HG03521 (cell line): ENCODE data around the gene ARL5A.
"Not testable (repeated sequence)": the region's sequence is repeated elsewhere in the genome, so short reads cannot be mapped to it uniquely, and the experiment has no call there.

Experiments used
- ATAC-seq: cut with Tn5 transposase; IDR thresholded peaks from one replicate; pipeline ENCODE4 v1.9.1; 2021; ENCODE audit warnings: mild to moderate bottlenecking, moderate library complexity; ENCODE audit not compliant: unreplicated experiment

ARL5A gene, protein sequence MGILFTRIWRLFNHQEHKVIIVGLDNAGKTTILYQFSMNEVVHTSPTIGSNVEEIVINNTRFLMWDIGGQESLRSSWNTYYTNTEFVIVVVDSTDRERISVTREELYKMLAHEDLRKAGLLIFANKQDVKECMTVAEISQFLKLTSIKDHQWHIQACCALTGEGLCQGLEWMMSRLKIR

DNA sequence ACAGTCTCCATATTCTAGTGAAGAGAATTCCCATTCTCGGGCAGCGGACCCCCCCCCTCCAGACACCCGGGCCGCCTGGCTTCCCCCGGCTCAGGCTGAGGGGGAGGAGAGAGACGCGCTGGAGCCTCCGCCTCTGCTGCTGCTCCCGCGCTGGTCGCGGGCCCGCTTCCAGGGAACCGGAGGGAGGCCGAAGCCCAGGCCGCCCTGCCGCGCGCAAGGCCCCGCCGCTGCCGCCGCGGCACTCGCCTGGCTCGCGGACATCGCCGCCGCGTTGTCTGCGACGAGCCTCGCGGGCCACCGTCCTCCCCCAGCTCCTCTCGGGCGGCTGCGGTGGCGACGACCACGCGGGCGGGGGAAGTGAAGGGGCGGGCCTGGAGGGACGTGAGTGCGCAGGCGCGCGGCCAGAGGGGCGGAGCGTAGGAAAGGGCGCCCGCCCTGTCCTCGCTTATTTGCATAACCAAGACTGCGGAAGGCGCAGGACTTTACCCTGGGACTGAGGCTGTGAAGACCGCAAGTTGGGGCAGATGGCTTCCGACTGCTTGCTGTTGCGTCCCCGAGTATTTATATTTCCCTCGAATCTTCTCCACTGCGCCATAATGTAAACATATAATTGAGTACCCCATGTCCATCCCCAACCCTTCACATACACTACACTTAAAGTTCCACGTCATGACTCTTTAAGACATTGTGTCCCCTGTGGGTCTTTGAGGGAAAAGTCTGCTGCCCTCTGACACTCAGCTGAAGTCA, at the start of gene ARL5A:
ARL5A (minus strand) TSS at position 279 of the 747 bp plus-strand sequence; CDS start at position 34, 245 bp downstream.
- peak; percentile 93 for ATAC-seq

DNA sequence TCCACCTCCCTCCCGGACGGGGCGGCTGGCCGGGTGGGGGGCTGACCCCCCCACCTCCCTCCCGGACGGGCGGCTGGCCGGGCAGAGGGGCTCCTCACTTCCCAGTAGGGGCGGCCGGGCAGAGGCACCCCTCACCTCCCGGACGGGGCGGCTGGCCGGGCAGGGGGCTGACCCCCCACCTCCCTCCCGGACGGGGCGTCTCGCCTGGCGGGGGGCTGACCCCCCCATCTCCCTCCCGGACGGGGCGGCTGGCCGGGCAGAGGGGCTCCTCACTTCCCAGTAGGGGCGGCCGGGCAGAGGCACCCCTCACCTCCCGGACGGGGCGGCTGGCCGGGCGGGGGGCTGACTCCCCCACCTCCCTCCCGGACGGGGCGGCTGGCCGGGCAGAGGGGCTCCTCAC, 47.4 kb upstream of the ARL5A start:
- not testable (repeated sequence) for ATAC-seq

DNA sequence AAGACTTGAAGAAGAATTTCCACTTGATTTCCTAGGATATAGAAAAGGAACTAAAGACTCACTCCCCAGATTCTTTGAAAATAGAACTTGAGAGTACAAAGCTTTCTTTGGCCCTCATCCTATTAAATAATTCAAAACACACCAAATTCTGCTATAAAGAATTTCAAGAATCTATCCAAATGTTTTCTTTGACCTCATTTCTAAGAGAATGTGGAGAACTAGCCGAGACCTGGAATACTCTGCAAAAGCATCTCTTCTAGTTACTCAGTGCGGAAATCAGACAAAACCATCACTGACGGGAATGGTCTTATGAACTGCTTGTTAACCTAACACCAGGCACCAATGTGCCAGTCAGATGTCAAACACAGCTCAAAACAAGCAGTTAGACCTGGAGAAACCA, 44.2 kb upstream of the ARL5A start:
- no peak for ATAC-seq

DNA sequence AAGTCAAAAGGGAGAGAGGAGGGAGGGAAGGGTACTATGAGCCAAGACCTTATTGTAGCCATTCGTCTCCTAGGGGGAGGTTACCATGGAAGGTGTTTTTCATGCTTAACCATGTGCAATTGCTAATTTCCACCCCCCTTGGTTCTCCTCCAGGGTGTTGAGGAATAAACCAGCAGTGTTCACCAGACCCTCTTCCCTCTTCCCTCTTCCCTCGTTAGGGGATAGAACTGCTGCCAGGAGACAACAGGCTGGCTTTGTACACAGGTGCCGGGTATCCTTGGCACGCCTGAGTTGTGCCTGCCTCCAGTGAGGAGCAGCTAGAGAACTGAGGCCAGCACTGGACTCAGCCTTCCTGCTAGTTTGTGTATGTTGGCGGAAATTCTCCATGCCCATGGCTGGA, 41.1 kb upstream of the ARL5A start:
- no peak for ATAC-seq

DNA sequence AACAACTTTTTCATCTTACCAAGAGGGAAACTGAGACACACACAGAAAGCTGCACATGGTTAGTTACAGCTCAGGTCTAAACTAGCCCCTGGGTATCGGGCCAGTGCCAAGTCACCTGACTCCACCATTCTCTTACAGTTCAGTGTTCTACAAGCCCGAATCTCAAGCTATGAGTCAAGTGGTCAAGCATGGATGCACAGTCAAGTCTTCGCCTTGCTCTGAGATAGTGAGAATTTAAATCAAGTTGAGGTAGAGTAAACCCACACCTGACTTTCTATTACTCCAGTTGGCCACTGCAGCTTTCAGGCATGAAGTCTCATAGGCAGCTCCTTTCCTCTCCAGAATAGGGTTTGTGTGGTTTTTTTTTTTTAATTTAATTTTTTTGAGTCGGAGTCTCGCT, 34.5 kb upstream of the ARL5A start:
- ATAC-seq, result peak; percentile 97

DNA sequence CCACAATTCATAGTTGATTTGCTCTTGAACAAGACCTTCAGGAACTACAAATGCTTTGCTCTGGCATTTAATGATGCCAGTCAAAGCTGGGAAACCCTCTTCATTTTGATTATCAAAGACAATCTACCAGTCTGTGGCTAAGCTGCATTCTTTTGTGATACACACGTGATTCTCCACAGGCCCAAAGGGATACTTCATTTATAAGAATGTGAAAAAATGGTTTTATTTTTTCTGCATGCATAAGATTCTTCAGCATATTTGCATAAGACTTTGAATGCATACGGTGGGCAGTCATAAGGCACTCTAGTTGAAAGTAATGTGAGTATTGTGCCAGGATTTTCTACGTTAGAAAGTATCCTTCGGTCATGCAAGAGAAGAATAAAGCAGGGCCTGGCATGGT, 33.0 kb upstream of the ARL5A start:
- ATAC-seq, result no peak

DNA sequence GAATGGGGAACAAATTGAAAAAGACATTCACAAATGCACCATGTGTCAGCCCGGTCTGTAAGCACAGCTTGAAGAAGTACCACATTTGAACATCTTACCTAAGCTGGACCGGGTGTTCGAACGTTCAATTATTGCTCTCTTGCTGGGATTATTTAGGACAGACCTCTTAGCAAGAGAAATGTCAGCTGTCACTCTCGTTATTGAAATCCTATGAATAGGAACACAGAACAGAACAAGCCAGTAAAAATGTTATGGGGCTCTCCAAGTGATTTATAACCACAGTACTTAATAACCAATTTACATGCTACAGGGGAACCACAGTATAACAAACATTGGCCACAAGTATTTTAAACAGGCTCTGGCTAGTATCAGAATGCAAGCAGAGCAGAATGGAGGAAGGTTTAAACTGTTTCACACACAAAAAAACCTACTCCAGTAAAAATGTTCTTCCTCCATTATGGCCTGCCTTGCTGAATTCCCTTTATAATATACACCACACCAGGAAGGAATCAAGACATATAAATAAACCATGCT, 32.5 kb upstream of the ARL5A start:
- no peak for ATAC-seq

DNA sequence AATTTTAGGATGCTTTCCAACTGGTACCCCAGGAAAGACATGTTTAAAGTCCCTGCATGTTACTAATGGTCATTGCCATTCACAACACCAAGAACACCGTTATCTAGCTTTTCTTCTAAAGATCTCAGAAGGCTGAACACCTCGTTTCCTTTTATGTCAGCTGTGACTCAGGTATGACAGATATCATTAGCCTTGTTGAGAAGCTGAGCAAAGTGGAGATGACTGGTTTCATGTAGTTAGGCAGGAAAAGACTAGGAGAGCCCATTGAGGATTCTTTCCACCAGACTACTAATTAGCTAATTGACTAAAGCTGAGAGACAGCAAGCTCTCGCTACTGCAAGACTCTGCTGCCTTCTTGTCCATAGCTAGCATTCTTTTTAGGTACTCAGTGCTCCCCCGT, 32.0 kb upstream of the ARL5A start:
- no peak for ATAC-seq

DNA sequence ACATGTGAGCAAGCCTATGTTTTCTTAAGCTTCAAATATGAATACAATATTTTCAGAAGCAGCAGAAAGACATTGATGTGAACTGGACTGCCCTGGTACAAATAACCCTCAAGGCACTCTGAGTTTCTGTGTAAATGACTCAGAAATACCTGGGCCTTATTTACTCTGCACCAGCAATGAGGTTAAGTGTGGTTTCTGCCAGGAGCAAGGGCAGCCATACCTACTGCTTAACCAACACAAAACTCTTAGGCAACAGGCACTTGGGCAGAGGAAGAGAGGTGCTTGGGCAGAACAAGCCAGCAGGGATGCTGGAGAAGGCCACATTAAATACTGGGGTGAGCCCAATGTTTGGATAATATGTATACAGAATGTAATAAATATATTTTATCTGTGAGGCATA, 29.4 kb upstream of the ARL5A start:
- ATAC-seq, result no peak

DNA sequence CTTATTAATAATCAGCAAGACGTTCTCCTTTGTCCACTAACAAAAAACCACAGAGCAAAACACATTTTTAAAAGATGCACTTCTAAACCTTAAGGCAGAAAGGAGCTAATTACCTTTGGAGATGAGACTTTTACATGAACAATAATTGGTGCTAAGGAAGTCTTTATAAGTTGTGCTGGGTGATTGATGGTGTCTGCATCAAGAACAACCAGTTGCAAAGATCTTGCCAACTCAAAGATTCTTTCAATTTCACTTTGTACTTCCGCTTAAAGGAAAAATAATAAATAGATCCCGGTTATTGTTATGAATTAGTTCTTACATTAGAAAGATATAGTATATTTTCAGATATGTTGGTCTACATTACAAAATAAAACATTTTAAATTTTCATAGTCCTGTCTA, 26.9 kb upstream of the ARL5A start:
- ATAC-seq, result no peak

DNA sequence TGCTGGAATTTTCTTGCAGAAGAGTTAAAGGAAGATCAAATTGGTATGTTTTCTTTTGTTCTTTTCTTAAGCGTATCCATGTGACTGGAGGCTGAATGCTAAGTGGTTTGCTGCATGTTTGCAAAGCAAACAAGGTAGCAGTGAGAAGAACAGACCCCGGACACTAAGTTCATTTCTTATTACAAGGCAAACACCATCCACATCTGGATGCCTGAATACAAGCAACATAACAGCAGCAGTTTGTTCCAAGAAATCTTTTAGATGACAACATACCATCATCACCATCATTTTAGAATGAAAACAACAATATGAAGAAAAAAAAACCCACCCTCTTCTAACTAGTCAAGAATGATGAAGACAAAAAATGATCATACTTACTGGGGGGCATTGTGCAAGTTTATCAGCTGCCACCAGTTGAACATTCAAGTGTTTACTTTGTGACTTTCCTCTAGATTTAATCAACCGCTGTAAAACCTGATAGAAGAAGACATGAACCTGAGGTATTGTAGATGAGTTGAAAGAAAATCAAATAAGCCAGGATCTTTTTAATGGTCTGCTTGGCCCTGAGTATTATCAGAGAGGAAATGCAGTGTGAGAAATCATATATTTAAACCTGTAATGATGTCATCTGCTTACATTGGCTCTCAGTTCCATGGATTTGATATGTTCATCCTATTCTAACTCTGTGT, 25.0 kb upstream of the ARL5A start:
- ATAC-seq, result no peak

DNA sequence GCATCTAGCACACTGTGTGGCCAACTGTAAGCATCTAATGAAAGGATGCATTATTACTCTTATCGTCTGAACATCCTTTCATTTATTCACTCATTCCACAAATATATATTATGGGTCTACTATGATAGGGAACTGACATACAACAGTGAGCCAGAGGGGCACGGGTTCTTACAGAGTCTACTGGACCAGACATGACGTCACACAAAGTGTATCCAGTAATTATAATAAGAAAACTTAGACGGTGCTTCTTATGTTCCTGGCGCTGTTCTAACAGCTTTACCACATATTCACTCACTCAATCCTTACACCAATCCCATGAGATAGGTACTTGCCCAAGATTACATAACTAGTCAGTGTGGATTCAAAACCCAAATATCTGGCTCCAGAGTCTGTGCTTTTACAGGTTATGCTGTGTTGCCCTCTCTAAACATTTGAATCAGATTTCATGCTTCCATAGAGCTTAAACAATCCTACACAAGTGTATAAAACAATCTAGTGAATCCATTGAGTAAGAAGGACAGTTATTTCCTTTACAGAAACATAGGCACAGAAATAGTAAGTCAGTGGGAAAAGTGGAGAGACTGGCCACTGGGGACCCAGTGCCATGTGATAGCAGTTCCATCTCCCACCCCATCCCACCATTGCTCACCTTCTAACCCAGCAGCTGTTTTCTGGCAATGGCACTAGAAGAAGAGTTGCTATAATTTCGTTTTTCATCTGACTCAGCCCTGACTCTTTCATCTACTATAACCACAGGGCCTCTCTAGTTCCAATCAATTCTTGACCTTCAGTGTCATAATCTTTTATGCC, 24.2 kb upstream of the ARL5A start:
- ATAC-seq, result no peak

DNA sequence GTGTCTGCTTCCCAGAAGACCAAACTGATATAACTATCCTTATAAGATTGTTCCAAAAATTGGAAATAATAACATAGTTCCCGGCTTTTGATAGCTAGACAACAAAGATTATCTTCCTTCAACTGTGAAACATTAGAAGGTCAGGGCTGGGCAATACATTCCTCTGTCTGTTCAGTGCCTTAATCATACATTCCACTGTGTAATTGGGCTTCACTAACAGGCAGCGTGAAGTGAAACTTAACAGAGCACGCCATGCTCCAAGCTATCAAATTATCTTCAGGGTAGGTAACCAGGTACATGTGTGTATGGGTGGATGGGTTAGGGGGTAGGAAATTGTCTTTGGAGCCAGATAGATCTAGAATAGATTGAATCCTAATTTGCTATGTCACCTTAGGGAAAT, 23.5 kb upstream of the ARL5A start:
- no peak for ATAC-seq

DNA sequence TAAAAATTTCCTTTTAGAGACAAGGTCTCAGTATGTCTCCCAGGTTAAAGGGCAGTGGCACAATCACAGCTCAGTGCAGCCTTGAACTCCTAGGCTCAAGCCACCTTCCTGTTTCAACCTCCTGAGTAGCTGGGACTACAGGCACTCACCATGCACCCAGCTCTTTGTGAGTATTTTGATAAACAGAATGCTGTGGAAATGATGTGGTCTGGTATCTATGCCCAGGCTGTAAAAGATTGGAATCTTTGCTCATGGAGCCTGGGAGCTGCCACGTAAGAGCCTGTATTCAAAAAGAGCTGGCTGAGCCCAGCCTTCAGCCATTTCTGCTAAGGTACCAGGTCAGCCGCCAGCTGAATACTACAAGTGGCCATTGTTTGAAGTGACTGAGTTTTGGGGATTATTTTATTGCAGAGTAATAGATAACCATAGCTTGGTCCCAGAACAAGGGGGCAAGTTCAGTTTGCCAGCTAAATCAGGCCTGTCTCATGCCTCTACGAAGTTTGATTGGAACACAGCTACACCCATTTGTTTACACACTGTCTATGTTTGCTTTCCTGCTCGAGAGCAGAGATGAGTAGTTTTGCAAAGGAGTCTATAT, 21.3 kb upstream of the ARL5A start:
- ATAC-seq, result no peak

DNA sequence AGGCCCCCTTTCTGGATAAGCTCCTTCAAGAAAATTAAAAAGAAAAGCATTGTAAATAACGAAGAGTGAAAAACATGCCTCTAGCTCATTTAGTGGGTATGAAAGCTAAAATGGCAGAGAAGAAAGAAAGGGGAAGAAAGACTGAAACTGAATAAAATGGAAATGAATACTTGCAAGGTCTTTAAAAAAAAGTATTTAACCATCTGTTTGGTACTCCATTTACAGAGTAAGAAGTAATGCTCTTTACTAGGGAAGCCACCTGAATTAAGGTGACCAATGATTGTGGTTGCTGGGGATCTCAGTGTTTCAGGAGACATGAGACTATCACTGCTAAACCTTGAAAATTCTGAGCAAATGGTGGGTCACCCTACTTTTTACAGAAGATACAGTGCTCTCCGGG, 17.7 kb upstream of the ARL5A start:
- peak; percentile 40 for ATAC-seq

DNA sequence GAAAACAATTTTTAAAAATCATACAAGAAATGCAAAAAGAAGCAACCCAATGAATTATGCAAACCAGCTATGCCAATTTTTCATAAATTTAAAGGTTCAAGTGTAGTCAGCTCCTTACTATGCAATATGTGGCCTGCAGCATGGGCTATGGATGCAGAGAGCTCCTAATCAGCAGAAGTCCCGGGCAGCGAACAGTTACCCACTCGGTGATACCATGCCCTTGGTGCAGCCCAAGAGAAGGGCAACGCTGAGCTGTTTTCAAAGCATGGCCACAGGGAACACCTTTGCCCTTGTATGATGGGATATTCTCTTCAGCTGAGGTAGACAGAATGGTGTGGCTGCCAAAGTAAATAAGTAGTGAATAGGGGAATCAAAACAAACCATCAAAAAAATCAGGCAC, 17.3 kb upstream of the ARL5A start:
- no peak for ATAC-seq

DNA sequence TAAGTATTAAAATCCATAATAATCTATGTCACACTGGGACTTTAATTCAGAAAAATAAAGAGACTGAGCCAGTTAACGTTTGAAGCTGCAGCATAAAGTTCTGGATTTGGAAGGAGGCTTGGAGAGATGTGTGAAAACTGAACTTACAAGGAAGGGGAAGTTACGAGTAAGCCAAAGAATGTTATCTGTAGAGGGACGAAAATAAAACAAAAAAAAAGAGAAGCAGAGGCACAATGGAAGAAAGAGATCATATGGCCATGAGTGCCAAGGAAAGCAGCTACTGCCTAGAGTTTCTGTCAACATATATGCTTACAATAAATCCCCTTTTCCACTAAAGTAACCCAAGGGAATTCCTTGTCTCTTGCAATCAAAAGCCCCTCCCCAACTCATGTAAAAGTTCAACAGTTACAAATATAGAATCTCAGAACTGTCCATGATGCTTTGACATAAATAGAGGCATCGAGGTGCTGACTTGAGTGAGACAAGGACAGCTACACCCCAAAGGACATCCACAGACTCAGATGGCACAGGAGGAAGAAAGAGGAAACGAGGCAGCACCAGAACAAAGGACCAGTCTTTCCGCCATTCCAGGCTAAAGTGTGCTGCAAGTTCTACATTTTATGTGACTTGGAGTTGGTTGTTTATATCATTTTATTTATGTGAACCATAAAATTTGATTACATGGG, 16.1 kb upstream of the ARL5A start:
- no peak for ATAC-seq

DNA sequence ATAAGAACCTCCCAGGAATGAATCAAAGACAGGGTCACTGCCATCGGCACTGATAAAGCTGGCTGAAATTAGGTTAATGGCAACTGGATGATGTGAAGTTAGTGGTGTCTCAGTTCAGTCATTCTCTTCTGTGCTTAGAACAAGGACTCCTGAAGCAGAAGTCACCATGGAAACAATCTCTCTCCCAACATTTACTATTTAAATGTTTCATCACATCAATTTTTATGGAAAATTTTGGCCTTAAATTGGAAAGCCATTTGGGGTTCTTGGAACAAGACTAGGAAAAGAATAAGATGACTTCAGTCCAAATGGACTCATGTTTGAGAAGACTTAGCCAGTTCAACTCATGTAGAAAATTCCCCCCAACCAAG, 15.5 kb upstream of the ARL5A start:
- no peak for ATAC-seq

DNA sequence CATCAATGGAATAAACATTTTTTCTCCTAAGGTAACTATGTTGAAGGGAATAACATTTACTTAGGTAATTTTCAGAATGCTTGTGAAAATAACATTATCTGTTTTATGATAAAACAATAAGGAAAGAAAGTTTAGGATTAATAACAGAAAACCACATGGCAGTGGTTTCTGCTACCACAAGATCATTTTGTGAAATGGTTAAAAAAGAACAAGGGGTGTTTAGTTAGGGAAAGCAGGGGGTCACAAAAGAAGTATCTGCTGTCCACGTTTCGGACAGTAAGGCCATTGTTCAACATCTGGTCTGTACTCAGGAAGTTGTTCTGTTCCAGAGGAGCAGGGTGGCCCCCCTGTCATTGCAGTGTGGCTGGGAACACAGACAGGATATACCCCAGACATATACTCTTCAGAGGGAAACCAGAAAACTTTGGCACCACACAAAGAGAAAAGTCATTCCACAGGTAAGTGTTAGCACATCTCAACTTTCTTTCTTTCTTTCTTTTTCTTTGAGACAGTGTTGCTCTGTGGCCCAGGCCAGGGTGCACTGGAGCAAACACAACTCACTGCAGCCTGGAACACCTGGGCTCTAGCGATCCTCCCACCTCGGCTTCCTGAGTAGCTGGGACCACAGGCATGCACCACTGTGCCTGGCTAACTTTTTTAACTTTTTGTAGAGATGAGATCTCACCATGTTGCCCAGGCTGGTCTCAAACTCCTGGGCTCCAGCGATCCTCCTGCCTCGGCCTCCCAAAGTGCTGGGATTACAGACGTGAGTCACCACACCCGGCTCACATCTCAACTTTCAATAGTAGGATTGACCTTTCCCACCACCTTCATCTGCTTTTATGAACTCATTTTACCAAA, 14.8 kb upstream of the ARL5A start:
- no peak for ATAC-seq
